IMR-90 (cell line): Measurements from ENCODE around the gene CAND2.

ENCODE experiments used
- BHLHE40 ChIP-seq: fragments of 150-350 bp; IDR thresholded peaks from 2 replicates; pipeline ENCODE4 v1.6.1; 2016; ENCODE audit warnings: mild to moderate bottlenecking, low read depth, low read length
- CEBPB ChIP-seq: IDR thresholded peaks from 2 replicates; pipeline ENCODE4 v1.6.1; 2012; ENCODE audit warnings: low read depth, low read length, improper control_type of control experiment
- CTCF ChIP-seq: conservative IDR thresholded peaks from 2 replicates; pipeline ENCODE4 v1.5.1; 2012; ENCODE audit warnings: mild to moderate bottlenecking, low read depth, low read length, improper control_type of control experiment
- FOS ChIP-seq: fragments of 150-350 bp; IDR thresholded peaks from 2 replicates; pipeline ENCODE4 v1.6.1; 2016; ENCODE audit warnings: low read depth, low read length
- MAFK ChIP-seq: IDR thresholded peaks from 2 replicates; pipeline ENCODE4 v1.6.1; 2012; ENCODE audit warnings: low read depth, low read length, improper control_type of control experiment
- MAZ ChIP-seq: IDR thresholded peaks from 2 replicates; pipeline ENCODE4 v1.6.1; 2012; ENCODE audit warnings: low read depth, mild to moderate bottlenecking, low read length, improper control_type of control experiment, moderate library complexity, borderline replicate concordance
- MXI1 ChIP-seq: IDR thresholded peaks from 2 replicates; pipeline ENCODE4 v1.6.1; 2012; ENCODE audit warnings: low read depth, mild to moderate bottlenecking, low read length, moderate library complexity, borderline replicate concordance
- POLR2A ChIP-seq: IDR thresholded peaks from 2 replicates; pipeline ENCODE4 v1.6.1; 2012; ENCODE audit warnings: mild to moderate bottlenecking, low read depth, low read length
- RAD21 ChIP-seq: IDR thresholded peaks from 2 replicates; pipeline ENCODE4 v1.6.1; 2012; ENCODE audit warnings: low read length, improper control_type of control experiment
- SMC3 ChIP-seq: fragments of 150-350 bp; IDR thresholded peaks from 2 replicates; pipeline ENCODE4 v1.6.1; 2016; ENCODE audit warnings: low read depth, mild to moderate bottlenecking, antibody characterized with exemption, low read length, moderate library complexity

DNA sequence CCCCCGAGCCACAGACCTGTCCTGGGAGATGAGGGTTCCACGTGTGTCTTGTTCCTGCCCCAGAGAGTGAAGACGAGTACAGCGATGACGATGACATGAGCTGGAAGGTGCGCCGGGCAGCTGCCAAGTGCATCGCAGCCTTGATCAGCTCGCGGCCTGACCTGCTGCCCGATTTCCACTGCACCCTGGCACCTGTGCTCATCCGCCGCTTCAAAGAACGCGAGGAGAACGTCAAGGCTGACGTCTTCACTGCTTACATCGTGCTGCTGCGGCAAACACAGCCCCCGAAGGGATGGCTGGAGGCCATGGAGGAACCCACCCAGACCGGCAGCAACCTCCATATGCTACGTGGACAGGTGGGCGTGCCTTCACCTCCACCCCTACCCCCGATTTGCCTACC is 18.6 kb downstream of the CAND2 start:
- TF ChIP-seq CTCF (no peak), POLR2A (no peak), FOS (no peak), SMC3 (no peak), BHLHE40 (no peak), MAZ (no peak), CEBPB (no peak), RAD21 (no peak), MXI1 (no peak), MAFK (no peak)
